ENCODE data around the gene ZNHIT3. TPM values are rescaled to one million over a fixed set of nuclear protein-coding genes. Genes with fewer than 3 reads are reported as not detected.

The ZNHIT3 gene
- total RNA-seq, 2 donors from 2014 or later = 29.0 to 31.6 TPM

DNA sequence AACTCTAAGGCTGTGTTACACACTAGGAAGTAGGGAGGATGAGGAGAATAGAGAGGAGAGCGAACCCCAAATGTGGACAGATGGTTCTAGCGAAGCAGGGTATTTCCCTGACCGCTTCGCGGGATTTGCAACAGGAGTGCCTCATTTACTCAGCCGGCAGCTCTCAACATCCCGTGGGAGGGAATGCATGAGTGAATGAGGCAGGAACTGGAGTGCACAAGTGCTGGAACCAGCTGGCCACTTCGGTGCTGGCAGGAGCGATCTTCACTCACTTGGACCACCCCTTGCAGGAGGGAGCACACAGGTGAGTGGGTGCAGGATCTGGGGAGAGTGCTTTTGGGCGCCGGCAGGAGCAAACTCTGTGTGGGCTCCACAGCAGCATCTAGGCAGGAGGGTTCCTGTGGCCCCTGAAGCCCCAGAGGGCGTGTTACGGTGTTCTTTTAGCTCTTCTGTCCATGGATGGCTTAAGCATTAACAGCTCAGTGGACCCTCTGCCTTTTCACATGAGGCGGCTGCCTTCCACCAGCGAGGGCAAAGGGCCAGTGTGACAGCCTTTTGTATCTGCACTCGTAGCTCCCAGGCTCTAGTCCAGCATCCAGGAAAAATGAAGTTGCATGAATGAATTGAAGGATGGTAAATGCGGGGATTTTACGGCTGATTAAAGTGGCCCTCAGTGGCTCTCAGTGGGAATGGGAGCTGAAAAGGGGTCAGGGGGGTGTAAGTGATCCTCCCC, 17.4 kb upstream of the ZNHIT3 start:
- no peaks in the 10 kb centered on the region for H3K9me3 ChIP-seq
- intact Hi-C loops (cut with DNase I) = no loop called here
- H3K27me3 ChIP-seq = peaks cover 4% of the 10 kb centered on the region
- H3K9ac ChIP-seq (ENCODE audit: low read depth in 2 of 2, low read length in 2 of 2) = no peak overlapping the region
- no peaks in the 10 kb centered on the region for H3K4me1 ChIP-seq
- H3K36me3 ChIP-seq = no peaks in the 10 kb centered on the region
- H3K4me3 ChIP-seq = no peak overlapping the region
- H3K27ac ChIP-seq = no peak overlapping the region
- no peak for DNase-seq
- TF ChIP-seq, protein P1, sequence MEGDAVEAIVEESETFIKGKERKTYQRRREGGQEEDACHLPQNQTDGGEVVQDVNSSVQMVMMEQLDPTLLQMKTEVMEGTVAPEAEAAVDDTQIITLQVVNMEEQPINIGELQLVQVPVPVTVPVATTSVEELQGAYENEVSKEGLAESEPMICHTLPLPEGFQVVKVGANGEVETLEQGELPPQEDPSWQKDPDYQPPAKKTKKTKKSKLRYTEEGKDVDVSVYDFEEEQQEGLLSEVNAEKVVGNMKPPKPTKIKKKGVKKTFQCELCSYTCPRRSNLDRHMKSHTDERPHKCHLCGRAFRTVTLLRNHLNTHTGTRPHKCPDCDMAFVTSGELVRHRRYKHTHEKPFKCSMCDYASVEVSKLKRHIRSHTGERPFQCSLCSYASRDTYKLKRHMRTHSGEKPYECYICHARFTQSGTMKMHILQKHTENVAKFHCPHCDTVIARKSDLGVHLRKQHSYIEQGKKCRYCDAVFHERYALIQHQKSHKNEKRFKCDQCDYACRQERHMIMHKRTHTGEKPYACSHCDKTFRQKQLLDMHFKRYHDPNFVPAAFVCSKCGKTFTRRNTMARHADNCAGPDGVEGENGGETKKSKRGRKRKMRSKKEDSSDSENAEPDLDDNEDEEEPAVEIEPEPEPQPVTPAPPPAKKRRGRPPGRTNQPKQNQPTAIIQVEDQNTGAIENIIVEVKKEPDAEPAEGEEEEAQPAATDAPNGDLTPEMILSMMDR (IDR thresholded peaks at IDR 0.05) = no peak

DNA sequence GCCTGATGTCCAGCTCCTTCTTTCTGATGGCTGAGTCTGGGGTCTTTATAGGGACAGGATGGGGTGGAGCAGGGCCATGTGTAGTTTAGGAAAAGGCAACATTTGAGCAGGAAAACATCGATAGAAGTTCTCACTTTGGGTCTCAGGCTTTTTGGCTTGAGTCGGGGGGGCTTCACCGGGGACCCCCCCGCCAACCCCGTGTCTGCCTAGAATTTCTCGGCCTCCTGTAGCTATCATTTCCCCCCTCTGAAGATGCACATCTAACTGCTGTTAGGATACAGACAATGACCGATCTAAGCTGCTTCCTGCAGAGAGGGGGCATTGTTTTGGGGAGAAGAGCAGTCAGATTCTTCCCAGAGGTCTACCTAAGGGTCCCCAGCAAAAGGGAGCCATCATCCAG, 16.7 kb upstream of the ZNHIT3 start:
- intact Hi-C loops (cut with DNase I) = no loop called here
- Histone ChIP-seq H3K9ac (ENCODE audit: low read depth in 2 of 2, low read length in 2 of 2) (no peak overlapping the region), H3K4me3 (no peak overlapping the region), H3K27me3 (no peaks in the 10 kb centered on the region), H3K36me3 (no peaks in the 10 kb centered on the region), H3K4me1 (no peaks in the 10 kb centered on the region), H3K27ac (no peak overlapping the region), H3K9me3 (no peaks in the 10 kb centered on the region)
- TF ChIP-seq, protein P1 (IDR thresholded peaks at IDR 0.05) = no peak
- DNase-seq = no peak

DNA sequence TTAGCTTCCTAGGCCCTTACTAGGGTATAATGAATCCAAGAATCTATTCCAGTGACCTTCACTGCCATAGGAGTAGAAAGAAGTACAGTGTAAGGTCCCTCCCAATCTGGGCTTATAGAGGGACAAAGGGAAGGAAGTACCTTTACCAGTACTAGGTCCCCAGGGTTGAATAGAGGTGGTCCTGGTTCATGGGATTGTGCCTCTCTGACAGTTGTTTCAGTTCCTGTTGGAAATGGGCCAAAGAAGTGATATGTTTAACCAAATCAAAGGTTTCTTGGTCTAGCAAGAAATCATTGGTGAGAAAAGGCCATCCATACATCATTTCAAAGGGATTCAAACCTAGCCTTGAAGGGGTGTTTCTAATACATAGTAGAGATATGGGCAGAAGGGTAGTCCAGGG, 16.0 kb upstream of the ZNHIT3 start:
- H3K4me3 ChIP-seq = no peak overlapping the region
- H3K9me3 ChIP-seq = no peaks in the 10 kb centered on the region
- H3K27ac ChIP-seq = no peak overlapping the region
- no peaks in the 10 kb centered on the region for H3K36me3 ChIP-seq
- H3K27me3 ChIP-seq = no peaks in the 10 kb centered on the region
- no peaks in the 10 kb centered on the region for H3K4me1 ChIP-seq
- intact Hi-C loops (cut with DNase I) = no loop called here
- TF ChIP-seq, protein P1 (IDR thresholded peaks at IDR 0.05) = no peak
- DNase-seq = no peak
- H3K9ac ChIP-seq (ENCODE audit: low read depth in 2 of 2, low read length in 2 of 2) = no peak overlapping the region

DNA sequence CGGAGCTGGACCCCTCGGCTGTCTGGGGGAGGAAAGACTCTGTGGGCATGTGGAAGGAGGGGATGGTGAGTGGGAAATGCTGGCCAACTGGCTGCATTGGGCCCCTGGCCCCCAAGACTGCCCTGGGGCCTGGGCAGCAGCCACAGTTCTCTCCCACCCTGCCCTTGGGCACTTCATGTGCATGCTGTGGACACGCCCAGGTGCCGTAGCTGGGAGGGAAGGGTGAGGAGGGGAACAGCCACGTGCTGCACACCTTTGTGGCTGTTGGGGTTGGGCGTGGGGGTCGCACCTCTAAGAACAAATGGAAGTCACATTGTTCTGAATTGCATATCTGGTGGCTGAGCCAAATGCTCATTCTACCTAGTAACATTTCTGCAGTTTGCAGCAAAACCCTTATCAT, 11.9 kb upstream of the ZNHIT3 start:
- Histone ChIP-seq H3K9ac (ENCODE audit: low read depth in 2 of 2, low read length in 2 of 2) (no peak overlapping the region), H3K27me3 (no peaks in the 10 kb centered on the region)
- intact Hi-C loops (cut with DNase I) = no loop called here

DNA sequence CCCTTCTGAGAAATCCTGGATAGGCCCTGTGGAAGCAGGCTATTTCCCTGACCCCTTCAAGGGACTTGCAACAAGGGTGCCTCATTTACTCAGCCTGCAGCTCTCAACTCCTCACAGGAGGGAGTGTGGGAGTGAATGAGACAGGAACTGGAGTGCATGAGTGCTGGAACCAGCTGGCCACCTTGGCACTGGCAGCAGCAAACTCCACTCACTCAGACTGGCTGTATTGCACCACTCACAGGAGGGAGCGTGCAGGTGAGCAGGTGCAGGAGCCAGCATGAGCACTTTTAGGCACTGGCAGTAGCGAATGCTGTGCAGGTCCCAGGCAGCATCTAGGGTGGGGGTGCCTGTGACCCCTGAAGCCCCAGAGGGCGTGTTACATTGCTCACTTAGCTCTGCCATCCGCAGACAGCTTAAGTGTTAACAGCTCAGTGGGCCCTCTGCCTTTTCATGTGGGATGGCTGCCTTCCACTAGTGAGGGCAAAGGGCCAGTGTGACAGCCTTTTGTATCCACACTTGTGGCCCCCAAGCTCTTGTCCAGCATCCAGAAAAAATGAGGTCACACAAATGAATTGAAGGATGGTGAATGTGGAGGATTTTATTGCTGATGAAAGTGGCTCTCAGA, 11.0 kb upstream of the ZNHIT3 start:
- DNase-seq = no peak
- Histone ChIP-seq H3K4me3 (no peak overlapping the region), H3K4me1 (no peaks in the 10 kb centered on the region), H3K27me3 (no peaks in the 10 kb centered on the region), H3K9ac (ENCODE audit: low read depth in 2 of 2, low read length in 2 of 2) (no peak overlapping the region), H3K9me3 (no peaks in the 10 kb centered on the region), H3K27ac (no peak overlapping the region), H3K36me3 (no peaks in the 10 kb centered on the region)
- TF ChIP-seq, protein P1 (IDR thresholded peaks at IDR 0.05) = no peak
- intact Hi-C loops (cut with DNase I) = no loop called here

More for the DNA sequence above, 11.9 kb upstream of the ZNHIT3 start:
- H3K9me3 ChIP-seq = no peaks in the 10 kb centered on the region
- no peaks in the 10 kb centered on the region for H3K4me1 ChIP-seq
- no peaks in the 10 kb centered on the region for H3K36me3 ChIP-seq
- H3K27ac ChIP-seq = no peak overlapping the region
- TF ChIP-seq, protein P1 (IDR thresholded peaks at IDR 0.05) = no peak
- no peak overlapping the region for H3K4me3 ChIP-seq
- no peak for DNase-seq
